HEK293T (cell line): ENCODE measurements around the gene SMIM14.

Experiments used
- ARNT ChIP-seq: fragments of 450-650 bp; IDR thresholded peaks from 2 replicates; pipeline ENCODE4 v1.6.1; 2017; ENCODE audit warnings: mild to moderate bottlenecking
- BHLHE40 ChIP-seq: fragments of 450-650 bp; IDR thresholded peaks from 2 replicates; pipeline ENCODE4 v1.6.1; 2016; ENCODE audit warnings: mild to moderate bottlenecking, moderate library complexity, borderline replicate concordance
- FOXK2 ChIP-seq: fragments of 450-650 bp; IDR thresholded peaks from 2 replicates; pipeline ENCODE4 v1.6.1; 2016; ENCODE audit warnings: mild to moderate bottlenecking
- HDGF ChIP-seq: fragments of 450-650 bp; IDR thresholded peaks from 2 replicates; pipeline ENCODE4 v1.6.1; 2017; ENCODE audit warnings: antibody characterized with exemption, borderline replicate concordance
- LEF1 ChIP-seq: fragments of 450-650 bp; IDR thresholded peaks from 2 replicates; pipeline ENCODE4 v1.6.1; 2017; ENCODE audit warnings: mild to moderate bottlenecking, borderline replicate concordance
- SP1 ChIP-seq: fragments of 450-650 bp; IDR thresholded peaks from 2 replicates; pipeline ENCODE4 v1.6.1; 2017
- SUZ12 ChIP-seq: fragments of 450-650 bp; IDR thresholded peaks from 2 replicates; pipeline ENCODE4 v1.6.1; 2016; ENCODE audit warnings: mild to moderate bottlenecking
- TARDBP ChIP-seq: fragments of 450-650 bp; IDR thresholded peaks from 2 replicates; pipeline ENCODE4 v1.6.1; 2016
- ZNF384 ChIP-seq: fragments of 450-650 bp; IDR thresholded peaks from 2 replicates; pipeline ENCODE4 v1.6.1; 2016
- TF ChIP-seq, protein P1 (sequence below): fragments of 450-650 bp; IDR thresholded peaks from 2 replicates; pipeline ENCODE4 v1.6.1; 2016

DNA sequence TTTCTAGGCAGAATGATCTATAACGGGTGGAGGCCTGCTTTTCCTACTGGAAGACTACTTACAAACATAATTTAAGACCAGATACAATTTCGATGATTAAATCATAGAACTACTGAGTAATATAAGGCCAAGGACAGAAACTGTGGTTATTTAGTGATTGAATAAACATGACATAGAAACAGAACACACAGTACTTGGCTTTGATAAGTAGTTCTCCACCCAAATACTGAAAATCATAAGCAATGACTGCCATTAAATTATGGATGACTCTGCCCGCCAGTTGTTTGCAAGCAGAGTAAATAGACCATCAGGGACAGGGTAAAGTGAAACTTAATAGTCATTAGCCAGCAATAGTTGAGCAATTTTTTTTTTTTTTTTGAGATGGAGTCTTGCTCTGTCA lies 17.2 kb upstream of the SMIM14 start:
- no peak for TF ChIP-seq FOXK2
- no peak for TF ChIP-seq SP1
- no peak for TF ChIP-seq ZNF384
- TF ChIP-seq TARDBP: no peak
- no peak for TF ChIP-seq ARNT
- no peak for TF ChIP-seq LEF1
- no peak for TF ChIP-seq HDGF
- TF ChIP-seq, protein P1, sequence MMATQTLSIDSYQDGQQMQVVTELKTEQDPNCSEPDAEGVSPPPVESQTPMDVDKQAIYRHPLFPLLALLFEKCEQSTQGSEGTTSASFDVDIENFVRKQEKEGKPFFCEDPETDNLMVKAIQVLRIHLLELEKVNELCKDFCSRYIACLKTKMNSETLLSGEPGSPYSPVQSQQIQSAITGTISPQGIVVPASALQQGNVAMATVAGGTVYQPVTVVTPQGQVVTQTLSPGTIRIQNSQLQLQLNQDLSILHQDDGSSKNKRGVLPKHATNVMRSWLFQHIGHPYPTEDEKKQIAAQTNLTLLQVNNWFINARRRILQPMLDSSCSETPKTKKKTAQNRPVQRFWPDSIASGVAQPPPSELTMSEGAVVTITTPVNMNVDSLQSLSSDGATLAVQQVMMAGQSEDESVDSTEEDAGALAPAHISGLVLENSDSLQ: no peak
- TF ChIP-seq BHLHE40: no peak
- TF ChIP-seq SUZ12: no peak
